Measurements from ENCODE around the gene CLCN6. TPM values are rescaled to one million over a fixed set of nuclear protein-coding genes. Genes with fewer than 3 reads are reported as not detected.
A peak's percentile ranks its signal among the peaks of the same experiment; 100 is the strongest.

Gene CLCN6
- 14.2 TPM for polyA plus RNA-seq (2012; ENCODE audit: missing spikeins)

GRCh38 chr1:11805422-11806306 is at the start of gene CLCN6, which contains the start of gene MTHFR:
TSS of gene CLCN6 (plus strand) at chr1:11806191. CDS start at chr1:11806263, 72 bp downstream.
TSS of gene MTHFR (minus strand) at chr1:11805964. CDS start at chr1:11803116, 2,848 bp downstream.
- peak; percentile 97 for DNase-seq (ENCODE audit: insufficient read length)
- FAIRE-seq: peak; percentile 98
- TF ChIP-seq POLR2AphosphoS5 (IDR thresholded peaks at IDR 0.05; ENCODE audit: low read depth, low read length) (peak; percentile 61), POLR2A (IDR thresholded peaks at IDR 0.05; ENCODE audit: low read depth, low read length) (peak; percentile 76; the same call in 1 of the 2 replicates), TAF1 (IDR thresholded peaks at IDR 0.05; ENCODE audit: borderline replicate concordance, low read depth, low read length) (peak; percentile 53; the same call in 1 of the 2 replicates)

GRCh38 chr1:11757047-11757446 is 48.9 kb upstream of the CLCN6 start:
- DNase-seq (ENCODE audit: insufficient read length) (no peak), FAIRE-seq (no peak)
- TF ChIP-seq POLR2A (IDR thresholded peaks at IDR 0.05; ENCODE audit: low read depth, low read length): no peak
- TF ChIP-seq TAF1 (IDR thresholded peaks at IDR 0.05; ENCODE audit: borderline replicate concordance, low read depth, low read length): no peak
- TF ChIP-seq POLR2AphosphoS5 (IDR thresholded peaks at IDR 0.05; ENCODE audit: low read depth, low read length): no peak

- TF ChIP-seq POLR2AphosphoS5 (IDR thresholded peaks at IDR 0.05; ENCODE audit: low read depth, low read length): no peak
- DNase-seq (ENCODE audit: insufficient read length): no peak
- FAIRE-seq: no peak
Measured at GRCh38 chr1:11759791-11760190, 46.2 kb upstream of the CLCN6 start.

GRCh38 chr1:11761285-11761684 is 44.7 kb upstream of the CLCN6 start:
- FAIRE-seq: no peak

DNA sequence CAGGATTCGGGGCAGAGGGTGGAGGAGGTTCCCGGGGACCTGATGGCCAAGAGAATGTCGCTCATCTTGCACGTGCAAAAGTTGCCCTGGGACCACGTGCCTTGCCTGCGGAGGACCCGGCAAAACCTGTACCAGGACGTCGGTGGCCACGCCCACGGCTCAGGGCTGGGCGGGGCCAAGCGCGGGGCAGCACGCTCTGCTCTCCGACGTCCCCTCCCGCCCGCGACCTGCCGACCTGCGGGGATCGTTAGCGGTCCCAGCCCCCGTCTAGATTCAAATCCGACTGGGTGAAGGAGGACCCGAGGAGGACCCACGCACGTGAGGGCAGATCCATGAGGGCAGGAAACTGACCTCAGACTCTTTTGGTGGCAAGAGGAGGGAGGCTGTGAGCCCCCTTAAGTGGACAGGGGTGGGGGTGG is 44.0 kb upstream of the CLCN6 start, which contains the start of gene C1orf167:
TSS of gene C1orf167 (plus strand) at position 206 of the 419 bp plus-strand sequence. CDS start 2,208 bp downstream, outside the sequence.
- TF ChIP-seq POLR2A (IDR thresholded peaks at IDR 0.05; ENCODE audit: low read depth, low read length): no peak
- no peak for TF ChIP-seq TAF1 (IDR thresholded peaks at IDR 0.05; ENCODE audit: borderline replicate concordance, low read depth, low read length)
- TF ChIP-seq POLR2AphosphoS5 (IDR thresholded peaks at IDR 0.05; ENCODE audit: low read depth, low read length): no peak
- DNase-seq (ENCODE audit: insufficient read length) (no peak), FAIRE-seq (no peak)

More at GRCh38 chr1:11761285-11761684, 44.7 kb upstream of the CLCN6 start:
- TF ChIP-seq POLR2AphosphoS5 (IDR thresholded peaks at IDR 0.05; ENCODE audit: low read depth, low read length): no peak
- TF ChIP-seq TAF1 (IDR thresholded peaks at IDR 0.05; ENCODE audit: borderline replicate concordance, low read depth, low read length): no peak
- TF ChIP-seq POLR2A (IDR thresholded peaks at IDR 0.05; ENCODE audit: low read depth, low read length): no peak
- DNase-seq (ENCODE audit: insufficient read length): no peak

- DNase-seq (ENCODE audit: insufficient read length) (no peak), FAIRE-seq (no peak)
- TF ChIP-seq POLR2A (IDR thresholded peaks at IDR 0.05; ENCODE audit: low read depth, low read length) (no peak), POLR2AphosphoS5 (IDR thresholded peaks at IDR 0.05; ENCODE audit: low read depth, low read length) (no peak), TAF1 (IDR thresholded peaks at IDR 0.05; ENCODE audit: borderline replicate concordance, low read depth, low read length) (no peak)
Measured at GRCh38 chr1:11764115-11764514, 41.9 kb upstream of the CLCN6 start.

DNA sequence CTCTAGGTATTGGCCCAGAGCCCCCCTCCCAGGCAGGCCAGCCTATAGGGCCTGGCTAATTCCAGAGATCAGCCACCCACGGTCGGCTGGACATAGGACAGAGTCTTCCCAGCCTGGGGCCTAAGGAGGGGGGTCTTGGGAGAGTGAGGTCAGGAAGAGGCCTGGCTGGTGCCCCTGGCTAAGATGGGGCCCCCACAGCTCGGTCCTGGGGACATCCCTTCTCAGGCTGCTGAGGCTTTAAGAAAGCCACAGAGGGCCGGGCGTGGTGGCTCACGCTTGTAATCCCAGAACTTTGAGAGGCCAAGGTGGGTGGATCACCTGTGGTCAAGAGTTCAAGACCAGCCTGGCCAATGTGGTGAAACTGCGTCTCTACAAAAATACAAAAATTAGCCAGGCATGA is 41.5 kb upstream of the CLCN6 start:
- FAIRE-seq: no peak
- DNase-seq (ENCODE audit: insufficient read length): no peak
- TF ChIP-seq POLR2A (IDR thresholded peaks at IDR 0.05; ENCODE audit: low read depth, low read length) (no peak), TAF1 (IDR thresholded peaks at IDR 0.05; ENCODE audit: borderline replicate concordance, low read depth, low read length) (no peak), POLR2AphosphoS5 (IDR thresholded peaks at IDR 0.05; ENCODE audit: low read depth, low read length) (no peak)

- no peak for FAIRE-seq
Measured at GRCh38 chr1:11765661-11766428, 40.1 kb upstream of the CLCN6 start.

GRCh38 chr1:11766429-11766776 is 39.6 kb upstream of the CLCN6 start:
- TF ChIP-seq POLR2AphosphoS5 (IDR thresholded peaks at IDR 0.05; ENCODE audit: low read depth, low read length): no peak
- no peak for TF ChIP-seq TAF1 (IDR thresholded peaks at IDR 0.05; ENCODE audit: borderline replicate concordance, low read depth, low read length)
- no peak for TF ChIP-seq POLR2A (IDR thresholded peaks at IDR 0.05; ENCODE audit: low read depth, low read length)

More at GRCh38 chr1:11765661-11766428, 40.1 kb upstream of the CLCN6 start:
- TF ChIP-seq POLR2A (IDR thresholded peaks at IDR 0.05; ENCODE audit: low read depth, low read length) (no peak), POLR2AphosphoS5 (IDR thresholded peaks at IDR 0.05; ENCODE audit: low read depth, low read length) (no peak), TAF1 (IDR thresholded peaks at IDR 0.05; ENCODE audit: borderline replicate concordance, low read depth, low read length) (no peak)
- no peak for DNase-seq (ENCODE audit: insufficient read length)

GRCh38 chr1:11767922-11768704 is 37.9 kb upstream of the CLCN6 start:
- DNase-seq (ENCODE audit: insufficient read length) (no peak), FAIRE-seq (no peak)
- no peak for TF ChIP-seq POLR2AphosphoS5 (IDR thresholded peaks at IDR 0.05; ENCODE audit: low read depth, low read length)
- TF ChIP-seq POLR2A (IDR thresholded peaks at IDR 0.05; ENCODE audit: low read depth, low read length): no peak
- TF ChIP-seq TAF1 (IDR thresholded peaks at IDR 0.05; ENCODE audit: borderline replicate concordance, low read depth, low read length): no peak

More at GRCh38 chr1:11766429-11766776, 39.6 kb upstream of the CLCN6 start:
- no peak for FAIRE-seq
- DNase-seq (ENCODE audit: insufficient read length): no peak

Measured in GM12892 (cell line).